ENCODE measurements around the gene PLEKHM3.

PLEKHM3 gene

DNA sequence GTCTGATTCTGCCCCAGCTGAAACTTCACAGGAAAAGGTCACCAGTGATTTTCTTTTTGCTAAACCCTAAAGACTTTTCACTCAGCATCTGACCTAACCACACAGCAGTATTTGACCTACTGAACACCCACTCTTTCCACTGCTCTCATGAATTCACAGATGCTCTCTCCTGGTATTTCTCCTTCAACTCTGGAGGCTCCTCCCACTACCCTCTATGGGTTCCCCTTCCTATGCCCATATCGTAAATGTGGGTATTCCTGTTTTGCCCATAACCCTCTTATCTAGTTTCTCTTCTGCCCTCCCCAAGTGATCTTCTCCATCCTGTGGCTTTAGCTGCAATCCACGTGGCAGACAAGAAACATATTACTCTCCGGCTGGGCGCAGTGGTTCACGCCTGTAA, 7.6 kb downstream of the PLEKHM3 start:
- TF ChIP-seq, protein P1, sequence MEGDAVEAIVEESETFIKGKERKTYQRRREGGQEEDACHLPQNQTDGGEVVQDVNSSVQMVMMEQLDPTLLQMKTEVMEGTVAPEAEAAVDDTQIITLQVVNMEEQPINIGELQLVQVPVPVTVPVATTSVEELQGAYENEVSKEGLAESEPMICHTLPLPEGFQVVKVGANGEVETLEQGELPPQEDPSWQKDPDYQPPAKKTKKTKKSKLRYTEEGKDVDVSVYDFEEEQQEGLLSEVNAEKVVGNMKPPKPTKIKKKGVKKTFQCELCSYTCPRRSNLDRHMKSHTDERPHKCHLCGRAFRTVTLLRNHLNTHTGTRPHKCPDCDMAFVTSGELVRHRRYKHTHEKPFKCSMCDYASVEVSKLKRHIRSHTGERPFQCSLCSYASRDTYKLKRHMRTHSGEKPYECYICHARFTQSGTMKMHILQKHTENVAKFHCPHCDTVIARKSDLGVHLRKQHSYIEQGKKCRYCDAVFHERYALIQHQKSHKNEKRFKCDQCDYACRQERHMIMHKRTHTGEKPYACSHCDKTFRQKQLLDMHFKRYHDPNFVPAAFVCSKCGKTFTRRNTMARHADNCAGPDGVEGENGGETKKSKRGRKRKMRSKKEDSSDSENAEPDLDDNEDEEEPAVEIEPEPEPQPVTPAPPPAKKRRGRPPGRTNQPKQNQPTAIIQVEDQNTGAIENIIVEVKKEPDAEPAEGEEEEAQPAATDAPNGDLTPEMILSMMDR (conservative IDR thresholded peaks at IDR 0.05): no peak
- H3K27ac ChIP-seq: peak overlapping the region; percentile 62

DNA sequence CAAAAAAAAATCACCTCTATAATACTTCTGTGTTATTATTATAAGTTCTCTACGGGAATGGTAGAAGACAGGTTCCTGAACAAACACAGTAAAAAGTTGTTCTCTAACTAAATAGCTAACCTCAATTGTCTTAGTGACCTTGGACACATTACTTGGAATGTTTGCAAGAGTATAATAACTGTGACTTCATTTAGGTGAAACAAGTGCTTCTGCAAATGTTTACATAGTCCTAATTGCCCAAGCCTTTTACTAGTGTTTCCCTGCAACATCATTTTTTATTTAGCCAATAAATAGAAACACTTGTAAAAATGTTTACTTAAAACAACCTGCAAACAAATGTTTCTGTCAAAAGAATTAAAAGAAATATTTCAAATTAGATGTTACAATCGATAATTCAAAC, 9.9 kb downstream of the PLEKHM3 start:
- TF ChIP-seq, protein P1 (conservative IDR thresholded peaks at IDR 0.05): no peak
- H3K27ac ChIP-seq: peak overlapping the region; percentile 73

- H3K27ac ChIP-seq: peak overlapping the region; percentile 73
- TF ChIP-seq, protein P1 (conservative IDR thresholded peaks at IDR 0.05): no peak
Measured at GRCh38 chr2:208013285-208014178, 11.8 kb downstream of the PLEKHM3 start.

GRCh38 chr2:208012449-208012848, 12.9 kb downstream of the PLEKHM3 start:
- TF ChIP-seq, protein P1 (conservative IDR thresholded peaks at IDR 0.05): no peak
- H3K27ac ChIP-seq: peak overlapping the region; percentile 73; the same call in 1 of the 2 replicates

- TF ChIP-seq, protein P1 (conservative IDR thresholded peaks at IDR 0.05): no peak
- no peak overlapping the region for H3K27ac ChIP-seq
Measured at GRCh38 chr2:208010506-208010905, 14.8 kb downstream of the PLEKHM3 start.

GRCh38 chr2:208006833-208007232, 18.5 kb downstream of the PLEKHM3 start:
- TF ChIP-seq, protein P1 (conservative IDR thresholded peaks at IDR 0.05): no peak

GRCh38 chr2:208006337-208006736, 19.0 kb downstream of the PLEKHM3 start:
- H3K27ac ChIP-seq: no peak overlapping the region
- TF ChIP-seq, protein P1 (conservative IDR thresholded peaks at IDR 0.05): no peak

More at GRCh38 chr2:208006833-208007232, 18.5 kb downstream of the PLEKHM3 start:
- H3K27ac ChIP-seq: no peak overlapping the region

Data from VCaP (cell line).